Astrocyte (in vitro differentiated cells and primary cell): ENCODE results near the gene PML. TPM values are rescaled to one million over a fixed set of nuclear protein-coding genes. Genes with fewer than 3 reads are reported as not detected.

Experiments used
- DNase-seq: peaks from one replicate; pipeline ENCODE4 v3.0.0-alpha.2; 2010; ENCODE audit warnings: low read depth
- FAIRE-seq: peaks from 2 replicates; lab custom pipeline; 2011; peaks lifted over from hg19 to GRCh38; lab: Jason Lieb, UNC
- H2AFZ ChIP-seq: 2 replicates; pipeline ENCODE4 v1.6.0; 2012; ENCODE audit warnings: low read depth, low read length, inconsistent platforms
- H3K27ac ChIP-seq: 2 replicates; pipeline ENCODE4 v1.5.1; 2011; ENCODE audit warnings: low read depth, low read length, inconsistent platforms
- H3K27me3 ChIP-seq: 2 replicates; pipeline ENCODE4 v1.6.0; 2011; ENCODE audit warnings: low read length, inconsistent platforms; ENCODE audit not compliant: insufficient read depth
- H3K36me3 ChIP-seq: 2 replicates; pipeline ENCODE4 v1.5.1; 2011; ENCODE audit warnings: low read length, inconsistent platforms; ENCODE audit not compliant: insufficient read depth
- H3K4me1 ChIP-seq: 2 replicates; pipeline ENCODE4 v1.5.1; 2011; ENCODE audit warnings: low read length, inconsistent platforms; ENCODE audit not compliant: insufficient read depth
- H3K4me2 ChIP-seq: 2 replicates; pipeline ENCODE4 v1.6.0; 2012; ENCODE audit warnings: low read length, inconsistent platforms
- H3K4me3 ChIP-seq: 2 replicates; pipeline ENCODE4 v1.5.1; 2011; ENCODE audit warnings: low read depth, mild to moderate bottlenecking, low read length, inconsistent platforms; ENCODE audit not compliant: insufficient read depth
- H3K79me2 ChIP-seq: 2 replicates; pipeline ENCODE4 v1.6.0; 2012; ENCODE audit warnings: mild to moderate bottlenecking, low read length, inconsistent platforms; ENCODE audit not compliant: insufficient read depth
- H3K9ac ChIP-seq: 2 replicates; pipeline ENCODE4 v1.6.0; 2012; ENCODE audit warnings: mild to moderate bottlenecking, low read length, inconsistent platforms
- H3K9me3 ChIP-seq: 2 replicates; pipeline ENCODE4 v1.5.1; 2012; ENCODE audit warnings: low read depth, mild to moderate bottlenecking, low read length, inconsistent platforms; ENCODE audit not compliant: insufficient read depth
- H4K20me1 ChIP-seq: 2 replicates; pipeline ENCODE4 v1.6.0; 2012; ENCODE audit warnings: low read length, inconsistent platforms; ENCODE audit not compliant: insufficient read depth
- H3K27ac Mint-ChIP-seq: one replicate; pipeline ENCODE4 v1.8.0; 2021; ENCODE audit warnings: mild to moderate bottlenecking, mixed read lengths; ENCODE audit not compliant: unreplicated experiment
- H3K27me3 Mint-ChIP-seq: one replicate; pipeline ENCODE4 v1.8.0; 2021; ENCODE audit warnings: low read depth, mixed read lengths; ENCODE audit not compliant: unreplicated experiment
- H3K36me3 Mint-ChIP-seq: one replicate; pipeline ENCODE4 v1.8.0; 2021; ENCODE audit warnings: low read depth, mixed read lengths; ENCODE audit not compliant: unreplicated experiment
- H3K4me1 Mint-ChIP-seq: one replicate; pipeline ENCODE4 v1.8.0; 2021; ENCODE audit warnings: low read depth, mixed read lengths; ENCODE audit not compliant: unreplicated experiment
- H3K4me3 Mint-ChIP-seq: one replicate; pipeline ENCODE4 v1.8.0; 2021; ENCODE audit warnings: mild to moderate bottlenecking, moderate library complexity, mixed read lengths; ENCODE audit not compliant: unreplicated experiment
- H3K9me3 Mint-ChIP-seq: one replicate; pipeline ENCODE4 v1.8.0; 2021; ENCODE audit warnings: mild to moderate bottlenecking, mixed read lengths; ENCODE audit not compliant: unreplicated experiment
- CTCF ChIP-seq: IDR thresholded peaks from 2 replicates; pipeline ENCODE4 v1.5.1; 2011; ENCODE audit warnings: low read depth, mild to moderate bottlenecking, inconsistent platforms, low read length, moderate library complexity; ENCODE audit not compliant: insufficient read depth
- EZH2 ChIP-seq: IDR thresholded peaks from 2 replicates; pipeline ENCODE4 v1.6.1; 2012; ENCODE audit warnings: mild to moderate bottlenecking, low read length, inconsistent platforms; ENCODE audit not compliant: insufficient read depth
- total RNA-seq: library from RNA; stranded (reverse); gene quantifications from 2 replicates; pipeline ENCODE4 v1.2.1, GENCODE V29; 2021

The PML gene
- total RNA-seq, 1 donor from 2014 or later, result 116 TPM

GRCh38 chr15:73996939-73997338 lies 2.4 kb downstream of the PML start:
- Mint-ChIP-seq H3K27me3 (no peaks in the 10 kb centered on the region), H3K4me3 (peak overlapping the region; percentile 94), H3K4me1 (peaks cover 26% of the 10 kb centered on the region), H3K9me3 (no peaks in the 10 kb centered on the region), H3K27ac (no peak overlapping the region), H3K36me3 (peaks cover 6% of the 10 kb centered on the region)
- TF ChIP-seq CTCF, result no peak
- DNase-seq, result no peak
- H2AFZ ChIP-seq, result no peak overlapping the region
- H3K36me3 ChIP-seq, result peaks cover 16% of the 10 kb centered on the region
- H3K9ac ChIP-seq, result no peak overlapping the region
- H3K27ac ChIP-seq, result no peak overlapping the region
- no peaks in the 10 kb centered on the region for H3K27me3 ChIP-seq
- peaks cover 67% of the 10 kb centered on the region for H3K79me2 ChIP-seq
- H3K4me1 ChIP-seq, result peaks cover 17% of the 10 kb centered on the region
- peaks cover 33% of the 10 kb centered on the region for H4K20me1 ChIP-seq
- no peaks in the 10 kb centered on the region for H3K9me3 ChIP-seq
- H3K4me2 ChIP-seq, result peak overlapping the region; percentile 92
- FAIRE-seq, result no peak
- peak overlapping the region; percentile 90 for H3K4me3 ChIP-seq

- H3K79me2 ChIP-seq, result peaks cover 77% of the 10 kb centered on the region
- H3K4me2 ChIP-seq, result no peak overlapping the region
These were observed 3.5 kb downstream of the PML start for GRCh38 chr15:73997986-73998385.

More at GRCh38 chr15:73997986-73998385, 3.5 kb downstream of the PML start:
- Mint-ChIP-seq H3K36me3 (peaks cover 6% of the 10 kb centered on the region), H3K4me1 (peaks cover 22% of the 10 kb centered on the region), H3K9me3 (no peaks in the 10 kb centered on the region), H3K4me3 (peak overlapping the region; percentile 94), H3K27ac (no peak overlapping the region), H3K27me3 (no peaks in the 10 kb centered on the region)
- no peak overlapping the region for H3K27ac ChIP-seq
- H4K20me1 ChIP-seq, result peaks cover 36% of the 10 kb centered on the region
- no peaks in the 10 kb centered on the region for H3K27me3 ChIP-seq
- DNase-seq (no peak), FAIRE-seq (no peak)
- H3K4me3 ChIP-seq, result no peak overlapping the region
- H3K9me3 ChIP-seq, result no peaks in the 10 kb centered on the region
- H2AFZ ChIP-seq, result no peak overlapping the region
- H3K36me3 ChIP-seq, result peaks cover 16% of the 10 kb centered on the region
- no peak overlapping the region for H3K9ac ChIP-seq
- TF ChIP-seq CTCF, result no peak
- no peak for TF ChIP-seq EZH2
- H3K4me1 ChIP-seq, result peaks cover 13% of the 10 kb centered on the region
